Measurements from ENCODE around the gene IFNL4.
"Not testable (repeated sequence)": the region's sequence is repeated elsewhere in the genome, so short reads cannot be mapped to it uniquely, and the experiment has no call there.

Gene IFNL4

DNA sequence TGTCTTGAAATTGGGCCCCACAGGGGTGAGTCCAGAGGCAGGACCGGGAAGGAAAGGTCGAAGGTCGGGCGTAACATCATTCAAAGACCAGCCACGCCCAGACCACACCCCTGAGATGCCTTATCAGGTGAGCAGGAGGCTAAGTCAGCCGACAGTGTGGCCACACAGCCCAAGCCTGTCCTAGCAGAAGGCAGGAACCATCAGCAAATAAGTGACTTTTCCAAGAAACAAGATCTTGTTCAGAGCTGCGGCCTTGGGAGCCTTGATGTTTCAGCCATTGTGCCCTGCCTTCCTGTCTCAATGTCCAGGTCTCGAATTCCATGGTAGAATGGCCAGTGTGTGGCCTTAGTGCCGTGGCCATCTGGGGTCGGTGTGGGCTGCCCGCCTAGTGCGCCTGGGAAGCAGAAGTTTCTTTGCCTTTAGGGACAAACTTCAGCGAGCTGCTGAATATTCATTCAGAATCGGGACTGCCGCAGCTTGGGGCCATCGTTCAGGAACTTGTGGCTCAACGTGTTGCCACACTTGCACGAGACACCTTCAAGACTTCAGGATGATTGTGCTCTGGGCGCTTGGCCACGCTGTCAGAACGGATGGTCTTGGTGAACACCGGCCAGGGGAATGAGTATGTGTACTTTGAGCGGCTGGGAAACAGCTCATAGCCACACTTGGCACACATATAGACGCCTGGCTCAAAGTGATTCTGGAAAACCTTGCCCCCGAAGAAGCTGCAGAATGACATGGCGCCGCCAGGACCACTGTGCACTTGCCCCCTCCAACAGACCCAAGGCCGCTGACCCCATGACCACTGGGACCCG lies 6.1 kb upstream of the IFNL4 start:
- DNase-seq: no peak

DNA sequence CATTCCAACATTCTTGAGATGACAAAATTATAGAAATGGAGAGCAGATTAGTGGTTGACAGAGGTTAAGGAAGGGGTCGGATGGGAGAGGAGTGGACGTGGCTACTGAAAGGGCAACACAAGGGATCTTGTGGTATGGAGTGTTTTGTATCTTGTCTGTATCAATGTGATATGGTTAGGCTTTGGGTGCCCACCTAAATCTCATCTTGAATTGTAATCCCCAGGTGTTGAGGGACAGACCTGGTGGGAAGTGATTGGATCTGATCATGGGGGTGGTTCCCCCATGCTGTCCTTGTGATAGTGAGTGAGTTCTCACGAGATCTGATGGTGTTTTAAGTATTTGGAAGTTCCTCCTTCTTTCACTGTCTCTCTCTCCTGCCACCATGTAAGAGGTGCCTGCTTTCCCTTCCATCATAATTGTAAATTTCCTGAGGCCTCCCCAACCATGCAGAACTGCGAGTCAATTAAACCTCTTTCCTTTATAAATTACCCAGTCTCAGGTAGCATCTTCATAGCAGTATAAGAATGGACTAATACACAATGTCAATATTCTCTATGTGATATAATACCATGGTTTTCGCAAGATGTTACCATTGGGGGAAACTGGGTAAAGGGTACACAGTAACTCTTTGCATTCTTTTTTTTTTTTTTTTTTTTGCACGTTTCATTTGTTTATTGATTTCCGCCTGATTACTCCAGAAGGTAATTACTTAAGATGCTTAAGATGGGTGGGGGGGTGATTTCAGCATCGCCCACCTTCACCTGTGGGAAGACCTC lies 4.9 kb upstream of the IFNL4 start:
- DNase-seq: no peak

DNA sequence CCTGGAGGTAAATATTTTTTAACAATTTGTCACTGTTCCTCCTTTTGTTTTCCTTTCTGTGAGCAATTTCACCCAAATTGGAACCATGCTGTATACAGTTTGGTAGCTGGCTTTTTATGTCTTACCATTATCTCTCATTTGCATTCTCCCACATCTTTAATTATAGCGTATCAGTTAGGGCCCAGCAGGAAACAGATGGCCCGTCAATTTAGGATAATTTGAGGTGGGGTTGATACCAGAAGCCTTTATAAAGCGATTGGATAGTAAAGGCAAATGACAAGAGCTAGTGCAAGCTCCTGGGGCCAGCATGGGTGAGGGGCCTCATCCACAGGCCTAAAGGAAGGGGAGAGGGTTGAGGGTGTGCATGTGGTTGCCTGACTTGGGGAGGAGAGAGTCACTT lies 3.8 kb upstream of the IFNL4 start:
- no peak for DNase-seq

DNA sequence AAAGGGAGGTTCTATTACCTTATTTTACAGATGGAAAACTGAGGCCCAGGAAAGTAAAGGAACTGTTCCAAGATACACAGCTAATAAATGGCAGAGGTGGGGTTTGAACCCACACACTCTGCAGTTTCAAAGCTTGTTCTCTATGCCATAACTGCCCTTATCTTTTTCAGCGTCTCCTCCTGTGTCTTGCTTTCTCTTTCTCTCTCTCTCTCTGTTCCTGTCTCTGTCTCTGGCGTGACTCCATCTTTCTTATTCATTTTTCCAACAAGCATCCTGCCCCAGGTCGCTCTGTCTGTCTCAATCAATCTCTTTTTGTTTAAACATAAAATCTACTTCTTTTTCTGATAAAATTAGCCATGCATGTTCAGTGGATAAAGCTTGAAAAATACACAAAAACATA lies 3.2 kb upstream of the IFNL4 start:
- no peak for DNase-seq

DNA sequence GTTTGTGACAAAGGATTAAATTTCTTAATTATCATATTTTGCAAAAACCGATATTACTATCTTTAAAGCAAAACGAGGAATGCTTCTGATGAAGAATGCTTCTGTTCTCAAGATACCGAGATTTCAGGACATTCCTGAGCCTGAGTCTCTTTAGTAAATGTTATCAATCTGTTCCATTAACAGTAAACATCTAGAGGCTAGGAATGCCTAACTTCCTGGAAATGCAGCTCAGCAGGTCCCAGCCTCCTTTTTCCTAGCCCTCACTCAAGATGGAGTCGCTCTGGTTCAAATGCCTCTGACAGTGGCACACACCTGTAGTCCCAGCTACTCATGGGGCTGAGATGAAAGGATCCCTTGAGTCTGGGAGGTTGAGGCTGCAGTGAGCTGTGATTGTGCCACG lies 2.4 kb upstream of the IFNL4 start:
- DNase-seq: no peak

DNA sequence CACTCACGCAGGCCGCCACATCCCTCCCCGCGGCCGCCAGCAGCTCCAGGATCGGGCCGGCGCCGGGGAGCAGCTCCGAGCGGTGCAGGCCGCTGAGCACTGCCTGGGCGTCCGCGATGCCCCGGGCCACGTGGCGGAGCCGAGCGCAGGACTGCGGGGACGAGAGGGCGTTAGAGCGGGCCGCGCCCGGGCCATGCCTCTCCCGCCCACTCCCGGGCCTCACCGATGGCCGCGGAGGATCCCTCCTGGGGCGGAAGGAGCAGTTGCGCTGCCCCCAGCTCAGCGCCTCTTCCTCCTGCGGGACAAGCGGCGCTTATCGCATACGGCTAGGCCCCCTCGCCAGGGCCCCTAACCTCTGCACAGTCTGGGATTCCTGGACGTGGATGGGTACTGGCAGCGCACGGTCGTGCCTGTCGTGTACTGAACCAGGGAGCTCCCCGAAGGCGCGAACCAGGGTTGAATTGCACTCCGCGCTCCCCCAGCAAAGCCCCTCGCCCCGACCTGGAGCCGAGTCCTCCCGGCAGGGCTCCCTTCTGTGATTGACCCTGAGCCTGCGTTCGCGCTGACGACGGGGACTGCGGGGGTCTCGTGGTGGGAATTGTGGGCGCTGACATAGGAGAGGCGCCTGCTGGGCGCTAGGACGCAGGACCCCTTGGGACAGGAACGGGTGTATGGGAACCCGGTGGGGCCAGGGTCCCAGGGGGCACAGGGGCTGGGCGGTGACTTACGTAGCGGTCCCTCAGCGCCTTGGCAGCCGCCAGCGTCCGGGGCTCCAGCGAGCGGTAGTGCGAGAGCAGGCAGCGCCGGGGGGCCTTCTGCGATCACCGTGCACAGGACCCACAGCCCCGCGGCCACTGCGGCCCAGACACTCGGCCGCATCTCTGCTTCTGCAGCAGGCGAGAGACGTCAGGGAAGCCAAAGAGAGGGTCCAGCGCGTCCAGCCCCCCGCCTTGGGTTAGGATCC lies 673 bp downstream of the IFNL4 start:
- DNase-seq: no peak

DNA sequence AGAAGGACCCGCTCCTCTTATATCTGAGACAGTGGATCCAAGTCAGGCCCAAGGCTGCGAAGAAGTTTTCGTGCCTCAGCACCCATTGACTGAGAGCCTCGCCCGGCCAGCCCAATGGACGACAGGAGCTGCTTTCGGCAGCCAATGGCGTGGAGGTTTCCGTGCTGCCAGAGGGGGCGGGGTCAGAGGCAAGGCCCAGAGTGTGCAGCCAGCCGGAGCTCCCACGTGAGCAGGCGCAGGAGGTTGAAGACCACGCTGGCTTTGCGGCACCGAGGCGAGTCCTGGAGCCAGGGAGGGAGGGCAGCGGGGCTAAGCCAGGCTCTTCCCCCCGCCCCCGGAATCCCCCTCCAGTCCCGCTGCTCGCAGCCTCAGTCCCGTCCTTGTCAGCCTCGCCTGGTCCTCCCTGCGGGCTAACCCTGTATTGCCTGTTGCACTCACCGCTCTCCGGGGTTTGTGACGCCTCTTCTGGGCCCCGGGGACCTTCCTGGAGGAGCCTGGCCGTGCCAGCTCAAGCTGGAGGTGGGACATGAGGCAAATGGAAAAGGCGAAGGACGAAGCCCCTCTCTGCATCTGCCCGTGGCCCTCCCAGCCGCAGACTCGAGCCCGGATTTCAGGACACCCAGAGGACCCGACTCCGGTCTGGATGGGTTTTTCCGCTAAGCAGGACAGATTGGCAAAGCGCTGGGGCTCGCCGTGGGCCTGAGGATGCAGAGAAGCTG lies 1.5 kb downstream of the IFNL4 start:
- DNase-seq: no peak

DNA sequence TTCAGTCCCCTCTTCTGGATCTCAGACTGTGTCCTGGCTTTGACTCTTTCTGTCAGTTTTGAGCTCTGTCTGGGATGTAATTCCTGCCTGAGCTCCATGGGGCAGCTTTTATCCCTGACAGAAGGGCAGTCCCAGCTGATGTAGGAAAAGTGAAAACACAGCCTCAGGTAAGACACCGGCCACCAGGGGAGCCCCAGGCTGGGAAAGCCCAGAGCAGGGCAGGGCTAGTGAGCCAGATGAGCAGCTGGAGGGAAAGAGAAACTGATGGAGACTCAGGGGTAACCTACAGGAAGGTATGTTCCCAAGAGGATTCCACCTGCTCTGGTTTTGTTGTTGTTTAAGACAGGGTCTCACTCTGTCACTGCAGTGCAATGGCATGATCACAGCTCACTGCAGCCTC lies 3.5 kb downstream of the IFNL4 start:
- DNase-seq: not testable (repeated sequence)

DNA sequence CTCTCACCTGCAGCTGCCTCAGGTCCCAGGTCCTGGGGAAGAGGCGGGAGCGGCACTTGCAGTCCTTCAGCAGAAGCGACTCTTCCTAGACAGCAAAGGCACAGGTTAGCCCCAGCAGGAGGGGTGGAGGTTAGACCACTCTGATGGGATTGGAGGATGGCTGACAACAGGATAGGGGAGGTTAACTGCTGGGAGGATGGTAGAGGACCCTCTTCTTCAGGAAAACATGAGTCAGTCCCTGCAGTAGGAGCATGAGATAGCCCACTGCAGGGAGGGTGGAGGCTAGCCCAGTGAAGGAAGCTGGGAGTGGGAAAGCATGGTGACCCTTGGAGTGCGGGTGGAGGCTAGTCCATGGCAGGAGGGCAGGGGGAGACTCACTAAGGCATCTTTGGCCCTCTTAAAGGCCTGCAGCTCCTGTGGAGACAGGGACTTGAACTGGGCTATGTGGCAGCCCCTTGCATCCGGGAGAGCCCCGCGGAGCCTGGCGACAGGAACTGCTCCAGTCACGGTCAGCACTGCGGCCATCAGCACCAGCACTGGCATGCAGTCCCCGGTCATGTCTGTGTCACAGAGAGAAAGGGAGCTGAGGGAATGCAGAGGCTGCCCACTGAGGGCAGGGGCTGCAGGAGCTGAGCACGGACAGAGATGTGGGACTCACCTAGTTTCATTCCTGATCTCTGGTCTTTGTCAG lies 4.1 kb downstream of the IFNL4 start, which contains the start of gene IFNL3:
Gene IFNL3 (minus strand): TSS at position 597 of the 691 bp plus-strand sequence. CDS start 39 bp downstream, at position 558.
- not testable (repeated sequence) for DNase-seq

DNA sequence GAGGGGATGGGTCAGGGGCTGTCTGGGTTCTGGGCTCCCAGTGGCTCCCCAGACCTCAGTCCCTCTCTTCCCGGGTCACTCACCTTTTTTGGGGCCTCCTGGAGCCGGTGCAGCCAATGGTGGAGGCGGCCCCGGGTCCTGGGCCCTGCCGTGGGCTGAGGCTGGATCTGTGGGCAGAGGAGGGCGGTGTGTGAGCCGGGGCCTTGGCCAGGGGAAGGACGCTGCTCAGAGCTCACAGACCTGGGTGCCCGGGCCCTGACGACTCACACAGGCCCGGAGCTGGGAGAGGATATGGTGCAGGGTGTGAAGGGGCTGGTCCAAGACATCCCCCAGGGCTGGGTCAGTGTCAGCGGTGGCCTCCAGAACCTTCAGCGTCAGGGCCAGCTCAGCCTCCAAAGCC lies 4.9 kb downstream of the IFNL4 start:
- not testable (repeated sequence) for DNase-seq

DNA sequence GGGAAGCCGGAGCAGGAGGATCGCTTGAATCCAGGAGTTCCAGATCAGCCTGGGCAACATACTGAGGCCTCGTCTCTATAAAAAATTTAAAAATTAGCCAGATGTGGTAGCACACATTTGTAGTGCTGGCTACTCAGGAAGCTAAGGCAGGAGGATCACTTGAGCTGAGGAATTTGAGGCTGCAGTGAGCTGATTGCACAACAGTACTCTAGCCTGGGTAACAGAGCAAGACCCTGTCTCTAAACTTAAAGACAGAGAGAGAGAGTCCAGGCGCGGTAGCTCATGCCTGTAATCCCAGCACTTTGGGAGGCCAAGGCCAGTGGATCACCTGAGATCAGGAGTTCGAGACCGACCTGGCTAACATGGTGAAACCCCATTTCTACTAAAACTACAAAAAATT lies 8.2 kb downstream of the IFNL4 start:
- DNase-seq: no peak

DNA sequence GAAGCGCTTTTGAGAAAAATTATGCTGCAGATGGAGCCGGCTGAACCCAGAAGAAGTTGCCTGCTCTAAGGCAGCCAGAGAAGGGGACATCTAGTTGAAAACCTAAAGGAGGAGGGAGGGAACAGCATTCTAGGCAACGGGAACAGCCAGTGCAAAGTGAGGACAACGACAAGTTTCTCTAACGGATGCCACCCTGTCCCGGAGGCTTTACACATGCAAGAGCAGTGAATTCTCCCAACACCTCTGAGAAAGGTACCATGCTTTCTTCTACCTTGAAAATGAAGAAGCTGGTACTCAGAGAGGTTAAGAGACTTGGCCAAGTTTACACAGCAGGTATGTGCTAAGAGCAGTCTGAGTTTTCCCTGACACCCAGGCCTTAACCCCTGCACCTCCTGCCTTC lies 9.7 kb downstream of the IFNL4 start:
- no peak for DNase-seq

DNA sequence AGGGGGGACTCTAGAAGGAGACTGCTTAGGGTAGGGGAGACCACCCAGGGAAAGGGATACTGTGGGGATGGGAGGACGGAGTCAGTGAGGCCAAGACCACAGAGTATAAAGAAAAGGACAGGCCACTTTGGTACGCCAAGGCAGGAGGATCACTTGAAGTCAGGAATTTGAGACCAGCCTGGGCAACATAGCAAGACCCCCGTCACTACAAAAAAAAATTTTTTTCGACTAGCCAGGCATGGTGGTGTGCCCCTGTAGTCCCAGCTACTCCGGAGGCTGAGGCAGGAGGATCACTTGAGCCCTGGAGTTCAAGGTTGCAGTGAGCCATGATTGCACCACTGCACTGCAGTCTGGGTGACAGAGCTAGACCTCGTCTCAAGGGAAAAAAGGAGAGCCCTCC lies 10.4 kb downstream of the IFNL4 start:
- DNase-seq: no peak

DNA sequence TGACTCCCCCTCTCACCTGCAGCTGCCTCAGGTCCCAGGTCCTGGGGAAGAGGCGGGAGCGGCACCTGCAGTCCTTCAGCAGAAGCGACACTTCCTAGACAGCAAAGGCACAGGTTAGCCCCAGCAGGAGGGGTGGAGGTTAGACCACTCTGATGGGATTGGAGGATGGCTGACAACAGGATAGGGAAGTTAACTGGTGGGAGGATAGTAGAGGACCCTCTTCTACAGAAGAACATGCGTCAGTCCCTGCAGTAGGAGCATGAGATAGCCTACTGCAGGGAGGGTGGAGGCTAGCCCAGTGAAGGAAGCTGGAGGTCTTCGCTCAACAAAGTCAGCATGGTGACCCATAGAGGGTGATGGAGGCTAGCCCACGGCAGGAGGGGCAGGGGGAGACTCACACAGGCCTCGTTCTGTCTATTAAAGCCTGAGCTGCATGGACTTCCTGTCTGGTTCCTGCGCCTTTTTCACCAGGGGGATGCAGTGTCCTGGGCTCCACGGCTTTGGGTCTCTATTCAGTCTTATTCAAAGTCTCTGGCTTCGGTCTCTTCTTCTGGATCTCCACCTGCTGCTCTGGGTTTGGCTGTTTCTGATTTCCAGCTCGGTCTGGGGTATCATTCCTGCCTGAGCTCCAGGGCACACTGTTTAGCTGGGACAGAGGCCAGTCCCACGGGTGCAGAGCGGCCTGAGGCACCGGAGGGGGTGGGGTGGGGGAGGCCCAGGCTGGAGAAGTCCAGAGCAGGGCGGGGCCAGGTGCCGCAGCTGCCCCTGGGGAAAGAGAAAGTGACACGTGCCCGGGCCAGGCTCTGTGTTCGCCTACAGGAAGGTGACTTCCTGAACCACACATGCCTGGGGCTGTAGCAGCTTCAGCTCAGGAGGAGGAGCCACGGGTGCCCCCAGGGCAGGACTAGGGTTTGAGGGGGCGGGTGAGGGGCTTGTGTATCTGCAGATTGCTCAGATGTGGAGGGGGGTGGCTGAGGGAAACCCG lies 11.2 kb downstream of the IFNL4 start:
- no peak for DNase-seq

DNA sequence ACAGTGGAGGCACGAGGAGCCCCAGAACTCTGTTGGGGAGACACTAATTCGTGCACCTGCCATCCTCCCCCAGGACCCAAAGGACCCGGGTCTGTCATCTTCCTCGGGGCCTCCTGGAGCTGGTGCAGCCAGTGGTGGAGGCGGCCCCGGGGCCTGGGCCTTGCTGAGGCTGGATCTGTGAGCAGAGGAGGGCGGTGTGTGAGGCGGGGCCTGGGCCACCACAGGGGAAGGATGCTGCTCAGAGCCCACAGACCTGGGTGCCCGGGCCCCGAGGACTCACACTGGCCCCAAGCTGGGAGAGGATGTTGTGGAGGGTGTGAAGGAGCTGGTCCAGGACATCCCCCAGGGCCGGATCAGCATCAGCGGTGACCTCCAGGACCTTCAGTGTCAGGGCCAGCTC lies 12.1 kb downstream of the IFNL4 start:
- no peak for DNase-seq

DNA sequence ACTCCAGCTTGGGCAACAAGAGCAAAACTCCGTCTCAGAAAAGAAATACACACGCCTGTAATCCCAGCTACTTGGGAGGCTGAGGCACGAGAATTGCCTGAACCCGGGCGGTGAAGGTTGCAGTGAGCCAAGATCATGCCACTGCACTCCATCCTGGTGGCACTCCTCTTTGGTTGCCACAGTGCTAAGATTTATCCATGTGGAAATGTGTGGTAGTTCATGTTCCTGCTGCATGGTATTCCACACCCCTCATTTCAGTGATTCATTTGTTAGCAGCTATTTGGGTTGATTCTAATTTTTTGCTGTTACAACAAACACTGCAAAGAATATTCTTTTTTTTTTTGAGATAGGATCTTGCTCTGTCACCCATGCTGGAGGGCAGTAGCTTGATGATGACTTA lies 15.9 kb downstream of the IFNL4 start:
- DNase-seq: no peak

DNA sequence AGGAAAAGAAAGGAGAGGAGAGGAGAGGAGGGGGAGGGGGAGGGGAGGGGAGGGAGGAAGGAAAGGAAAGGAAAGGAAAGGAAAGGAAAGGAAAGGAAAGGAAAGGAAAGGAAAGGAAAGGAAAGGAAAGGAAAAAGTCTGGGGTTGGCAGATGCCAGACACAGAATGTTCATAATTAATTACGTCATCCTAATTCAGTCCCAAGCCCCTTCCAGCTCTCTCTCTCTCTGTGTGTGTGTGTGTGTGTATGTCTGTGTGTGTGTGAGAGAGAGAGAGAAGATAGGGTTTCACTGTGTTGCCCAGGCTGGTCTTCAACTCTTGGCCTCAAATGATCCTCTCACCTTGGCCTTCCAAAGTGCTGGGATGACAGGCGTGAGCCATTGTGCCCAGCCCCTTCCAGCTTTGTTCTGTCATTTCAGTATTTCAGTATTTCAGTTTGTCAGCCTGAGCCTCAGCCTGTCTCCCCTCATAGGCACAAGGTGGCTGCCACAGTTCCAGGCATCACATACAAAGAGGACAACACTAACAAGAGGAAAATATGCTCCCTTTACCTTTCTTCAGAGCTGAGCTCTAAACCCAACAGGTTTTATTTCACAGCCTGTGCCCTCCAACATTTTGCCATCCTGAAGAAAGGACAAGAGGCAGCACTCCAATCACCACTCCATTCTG lies 18.4 kb downstream of the IFNL4 start:
- DNase-seq: no peak

DNA sequence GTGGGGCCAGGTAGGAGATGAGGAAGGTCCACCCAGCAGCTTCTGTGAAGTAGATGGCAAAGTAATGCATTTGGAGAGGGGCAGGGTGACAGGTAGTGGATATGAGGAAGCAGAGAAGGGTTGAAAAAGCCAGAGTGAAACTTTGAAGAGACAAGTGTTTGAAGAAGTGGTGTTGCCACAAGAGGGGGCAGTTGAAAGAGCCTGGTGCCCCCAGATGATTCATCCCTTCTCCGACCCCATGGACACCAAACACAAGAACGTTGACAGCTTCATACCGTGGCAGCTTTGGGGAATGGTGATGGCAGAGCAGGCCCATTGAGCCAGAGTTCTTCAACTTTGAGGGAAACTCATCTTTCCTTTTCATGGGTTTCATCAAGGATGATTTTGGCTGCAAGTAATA lies 23.7 kb downstream of the IFNL4 start:
- DNase-seq: peak in 1 of 2 donors; percentile 30

DNA sequence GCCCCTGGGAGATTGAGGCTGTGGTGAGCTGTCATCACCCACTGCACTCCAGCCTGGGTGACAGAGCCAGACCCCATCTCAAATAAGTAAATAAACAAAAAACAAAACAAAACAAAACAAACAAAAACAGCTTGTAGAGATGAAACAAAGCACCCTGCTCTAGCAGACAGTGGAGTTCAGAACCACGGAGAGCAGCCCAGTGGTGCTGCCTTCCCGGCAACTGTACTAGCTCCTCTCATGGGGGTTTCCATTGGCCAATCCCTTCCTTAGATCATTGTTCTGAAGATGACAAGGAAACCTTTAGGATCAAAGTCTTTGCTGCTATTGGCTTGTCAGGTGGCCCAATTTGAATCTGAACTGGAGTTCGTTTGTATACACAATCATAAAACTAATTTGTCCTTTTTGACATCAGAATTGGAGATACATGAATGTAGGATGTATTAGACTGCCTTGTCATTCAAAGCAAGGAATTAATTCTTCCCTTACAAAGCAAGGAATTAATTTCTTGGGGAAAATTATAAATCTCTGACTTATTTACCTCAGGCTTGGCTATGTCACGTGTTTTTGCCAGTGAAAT lies 24.9 kb downstream of the IFNL4 start:
- DNase-seq: peak in 1 of 2 donors; percentile 2
